Lung (tissue), 16 donors: ENCODE results near the gene USP37. TPM values are rescaled to one million over a fixed set of nuclear protein-coding genes. Genes with fewer than 3 reads are reported as not detected.

ENCODE experiments used
- ATAC-seq: fragments of 200-7000 bp; cut with Tn5 transposase; one replicate; pipeline ENCODE4 v1.9.1; 2020; ENCODE audit warnings: moderate number of reproducible peaks; ENCODE audit not compliant: insufficient read depth, low FRiP score
- DNase-seq, 3 donors: peaks; one replicate each; pipeline ENCODE4 v3.0.0-alpha.2; 2013 to 2017
- H3K27ac ChIP-seq, 2 donors: one replicate each; pipeline ENCODE4 v1.5.1; 2013; ENCODE audit warnings: mild to moderate bottlenecking in 2 of 2, moderate library complexity in 2 of 2, control low read depth in 1 of 2, inconsistent platforms in 1 of 2, low read depth in 1 of 2, low read length in 1 of 2
- H3K27me3 ChIP-seq, 3 donors: one replicate each; pipeline ENCODE4 v1.5.1; 2013; ENCODE audit warnings: low read length in 2 of 3; ENCODE audit not compliant: control insufficient read depth in 3 of 3, insufficient read depth in 3 of 3
- H3K36me3 ChIP-seq, 4 donors: one replicate each; pipeline ENCODE4 v1.5.1; 2013; ENCODE audit warnings: low read length in 4 of 4, mild to moderate bottlenecking in 1 of 4, moderate library complexity in 1 of 4; ENCODE audit not compliant: control insufficient read depth in 4 of 4, insufficient read depth in 4 of 4
- H3K4me1 ChIP-seq, 5 donors: one replicate each; pipeline ENCODE4 v1.5.1; 2013; ENCODE audit warnings: low read length in 5 of 5, mild to moderate bottlenecking in 2 of 5, moderate library complexity in 1 of 5; ENCODE audit not compliant: control insufficient read depth in 5 of 5, insufficient read depth in 5 of 5
- H3K4me3 ChIP-seq: one replicate; pipeline ENCODE4 v1.5.1; 2013; ENCODE audit warnings: mild to moderate bottlenecking, control low read depth, moderate library complexity
- H3K9ac ChIP-seq, 2 donors: one replicate each; pipeline ENCODE4 v1.5.1; 2013; ENCODE audit warnings: low read length in 2 of 2, control low read depth in 1 of 2; ENCODE audit not compliant: insufficient read depth in 1 of 2
- H3K9me3 ChIP-seq, 4 donors: one replicate each; pipeline ENCODE4 v1.5.1; 2013; ENCODE audit warnings: low read length in 3 of 4, mild to moderate bottlenecking in 1 of 4, moderate library complexity in 1 of 4; ENCODE audit not compliant: control insufficient read depth in 4 of 4, insufficient read depth in 3 of 4
- CTCF ChIP-seq: IDR thresholded peaks from 2 replicates; pipeline ENCODE4 v1.5.1; 2012; ENCODE audit warnings: mild to moderate bottlenecking; ENCODE audit errors: control extremely low read depth, extremely low read depth
- WGBS, 2 donors: extraction: QIAGEN DNeasy Blood & Tissue Kit; methylation state at CpG; one replicate each; pipeline ENCODE4 v1.1.7; 2013; 5-methylcytosine and 5-hydroxymethylcytosine counted together
- long read RNA-seq, 5 donors: transcript quantifications; one replicate each; lab custom pipeline, GENCODE V29; 2026
- polyA plus RNA-seq, 2 donors: library from polyadenylated mRNA; stranded (reverse); fragments of 200-250 nt; gene quantifications; one replicate each; pipeline ENCODE4 v1.2.1, GENCODE V29; 2013
- total RNA-seq, 2 donors: library from RNA; depleted of rRNA in 1 of 2; stranded (reverse); fragments of >200 nt in 1 of 2; gene quantifications; one replicate each; pipeline ENCODE4 v1.2.1, GENCODE V29; 2014 to 2021
- donor health status: control.
- donor health status: control.
- donor health status: Bipolar disorder and iron deficiency.
- donor health status: healthy.
- donor health status: DM: yes; HTN: yes; CAD: no.

Gene USP37
- total RNA-seq (10 to 100 TPM; 13.6 to 23.5 TPM), polyA plus RNA-seq (1 to 10 TPM; 2.6 to 2.7 TPM)
- long read RNA-seq, donor 1, full-length matches to known transcripts, result 3 of 3 reads
- long read RNA-seq, donor 1, partial matches to known transcripts, result 0 of 3 reads
- long read RNA-seq, donor 1, other reads (novel, unspliced or antisense), result 0 of 3 reads
- long read RNA-seq, donor 2, result 0 reads
- long read RNA-seq, donor 3, full-length matches to known transcripts, result 1 of 1 reads
- long read RNA-seq, donor 3, partial matches to known transcripts, result 0 of 1 reads
- long read RNA-seq, donor 3, other reads (novel, unspliced or antisense), result 0 of 1 reads
- long read RNA-seq, donor 4, result 0 reads
- long read RNA-seq, donor 5, full-length matches to known transcripts, result 1 of 1 reads
- long read RNA-seq, donor 5, partial matches to known transcripts, result 0 of 1 reads
- long read RNA-seq, donor 5, other reads (novel, unspliced or antisense), result 0 of 1 reads

- no peaks in the 10 kb centered on the region for H3K27me3 ChIP-seq
- H3K9ac ChIP-seq, result peak within 1 kb of the TSS; percentile 87 to 98
- peaks cover 3 to 12% (median 5%) of the 10 kb centered on the region in 4 donors for H3K36me3 ChIP-seq
- H3K9me3 ChIP-seq, result no peaks in the 10 kb centered on the region
- peak within 1 kb of the TSS; percentile 91 for H3K4me3 ChIP-seq
- peak; percentile 99 to 100 (median 100) for DNase-seq
- TF ChIP-seq CTCF, result no peak
- peaks cover 3 to 39% (median 19%) of the 10 kb centered on the region in 5 donors for H3K4me1 ChIP-seq
- peak; percentile 97 for ATAC-seq
- 0% methylated on average over 69 to 77 of the region's 77 CpGs for WGBS, 2 donors
- peak within 1 kb of the TSS; percentile 90 to 96 for H3K27ac ChIP-seq
Observed at GRCh38 chr2:218568190-218569037, at the start of gene USP37, which contains the start of gene CNOT9. TSS of gene USP37 (minus strand) at chr2:218568351. CDS start at chr2:218558653, 9,698 bp downstream. TSS of gene CNOT9 (plus strand) at chr2:218568839. CDS start at chr2:218568955, 116 bp downstream.

GRCh38 chr2:218615868-218616315, 47.7 kb upstream of the USP37 start:
- H3K27me3 ChIP-seq, result no peaks in the 10 kb centered on the region
- no peak overlapping the region for H3K9ac ChIP-seq
- DNase-seq, result no peak
- H3K9me3 ChIP-seq, result no peaks in the 10 kb centered on the region
- no peak for TF ChIP-seq CTCF
- 86 to 90% methylated on average over 6 of the region's 6 CpGs for WGBS, 2 donors
- H3K27ac ChIP-seq, result no peak overlapping the region
- ATAC-seq, result no peak
- H3K4me3 ChIP-seq, result no peak overlapping the region
- H3K4me1 ChIP-seq, result no peaks in the 10 kb centered on the region
- no peaks in the 10 kb centered on the region for H3K36me3 ChIP-seq

GRCh38 chr2:218607436-218608115, 39.4 kb upstream of the USP37 start, which contains the start of gene PLCD4:
TSS of gene PLCD4 (plus strand) at chr2:218607899. CDS start at chr2:218615740, 7,841 bp downstream.
- Histone ChIP-seq H3K4me1 (peaks cover 0 to 23% (median 0%) of the 10 kb centered on the region in 5 donors), H3K27ac (no peak within 1 kb of the TSS), H3K27me3 (no peaks in the 10 kb centered on the region), H3K9me3 (no peaks in the 10 kb centered on the region), H3K9ac (peak within 1 kb of the TSS in 1 of 2 donors; percentile 50), H3K36me3 (no peaks in the 10 kb centered on the region), H3K4me3 (no peak within 1 kb of the TSS)
- DNase-seq (peak; percentile 66 to 88 (median 84)), ATAC-seq (peak; percentile 62)
- TF ChIP-seq CTCF, result no peak
- WGBS, 2 donors, result 31 to 40% methylated on average over 8 of the region's 8 CpGs
